Measurements from ENCODE around the gene TMEM238. TPM values are rescaled to one million over a fixed set of nuclear protein-coding genes. Genes with fewer than 3 reads are reported as not detected.
"Not testable (repeated sequence)": the region's sequence is repeated elsewhere in the genome, so short reads cannot be mapped to it uniquely, and the experiment has no call there.

The TMEM238 gene
- total and polyA plus RNA-seq, 2 donors from 2014 or later, result 8.1 to 24.3 TPM

DNA sequence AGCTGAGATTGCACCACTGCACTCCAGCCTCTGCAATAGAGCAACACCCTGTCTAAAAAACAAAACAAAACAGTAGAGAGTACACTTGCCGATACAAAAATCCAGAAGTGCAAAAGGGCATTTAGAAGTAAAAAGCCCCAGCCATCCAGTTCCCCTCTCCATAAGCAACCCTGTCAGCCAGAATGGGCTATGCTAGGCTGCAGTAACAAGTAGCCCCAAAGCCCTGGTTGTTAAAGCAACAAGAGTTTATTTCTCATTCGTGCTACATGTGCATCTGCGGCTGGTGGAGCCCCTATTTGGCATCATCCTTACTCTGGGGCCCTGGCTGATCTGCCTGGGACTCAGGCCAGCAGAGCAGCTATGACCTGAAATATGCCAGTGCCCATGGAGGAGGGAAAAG is 40.4 kb upstream of the TMEM238 start:
- TF ChIP-seq, protein P1, sequence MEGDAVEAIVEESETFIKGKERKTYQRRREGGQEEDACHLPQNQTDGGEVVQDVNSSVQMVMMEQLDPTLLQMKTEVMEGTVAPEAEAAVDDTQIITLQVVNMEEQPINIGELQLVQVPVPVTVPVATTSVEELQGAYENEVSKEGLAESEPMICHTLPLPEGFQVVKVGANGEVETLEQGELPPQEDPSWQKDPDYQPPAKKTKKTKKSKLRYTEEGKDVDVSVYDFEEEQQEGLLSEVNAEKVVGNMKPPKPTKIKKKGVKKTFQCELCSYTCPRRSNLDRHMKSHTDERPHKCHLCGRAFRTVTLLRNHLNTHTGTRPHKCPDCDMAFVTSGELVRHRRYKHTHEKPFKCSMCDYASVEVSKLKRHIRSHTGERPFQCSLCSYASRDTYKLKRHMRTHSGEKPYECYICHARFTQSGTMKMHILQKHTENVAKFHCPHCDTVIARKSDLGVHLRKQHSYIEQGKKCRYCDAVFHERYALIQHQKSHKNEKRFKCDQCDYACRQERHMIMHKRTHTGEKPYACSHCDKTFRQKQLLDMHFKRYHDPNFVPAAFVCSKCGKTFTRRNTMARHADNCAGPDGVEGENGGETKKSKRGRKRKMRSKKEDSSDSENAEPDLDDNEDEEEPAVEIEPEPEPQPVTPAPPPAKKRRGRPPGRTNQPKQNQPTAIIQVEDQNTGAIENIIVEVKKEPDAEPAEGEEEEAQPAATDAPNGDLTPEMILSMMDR (IDR thresholded peaks at IDR 0.05; ENCODE audit: borderline replicate concordance, extremely low read depth, insufficient read depth), result no peak

DNA sequence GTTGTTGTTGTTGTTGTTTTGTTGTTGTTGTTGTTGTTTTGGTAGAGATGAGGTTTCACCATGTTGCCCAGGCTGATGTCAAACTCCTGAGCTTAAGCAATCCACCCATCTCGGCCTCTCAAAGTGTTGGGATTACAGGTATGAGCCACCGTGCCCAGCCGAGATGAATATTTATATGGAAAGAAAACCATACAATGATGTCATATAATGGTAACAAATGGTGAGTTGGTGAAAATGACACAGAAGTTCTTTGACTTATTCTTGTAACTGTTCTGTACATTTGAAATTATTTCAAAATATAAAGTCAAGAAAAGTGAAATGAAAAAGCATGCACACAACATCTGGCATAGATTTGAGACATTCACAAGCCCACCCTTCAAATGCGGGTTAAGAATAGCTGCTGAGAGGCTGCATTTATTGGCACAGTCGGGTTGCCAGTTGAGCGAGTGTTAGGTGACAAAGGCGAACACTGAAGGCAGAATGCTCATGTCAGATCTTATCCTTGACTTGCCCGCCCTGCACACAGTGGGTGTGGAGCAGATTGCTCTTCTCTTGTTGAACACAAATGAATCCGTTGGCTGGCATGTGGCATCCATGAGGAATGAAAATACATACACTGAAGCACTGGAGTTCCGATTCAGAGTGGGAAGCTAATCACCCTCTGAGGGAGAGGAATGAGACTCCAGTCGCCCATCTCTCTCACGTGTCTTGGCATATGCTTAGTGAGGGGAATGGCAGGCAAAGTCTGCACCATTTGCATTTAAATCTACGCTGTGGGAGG is 39.3 kb upstream of the TMEM238 start:
- intact Hi-C loops (cut with DNase I), result loop anchor here (10.0 kb wide), 1 partner anchor 269 kb away; the partner anchor contains the start of gene TNNI3
- Histone ChIP-seq H3K9ac (ENCODE audit: low read length in 3 of 3) (no peak overlapping the region), H3K4me3 (ENCODE audit: low read length in 3 of 3) (no peak overlapping the region), H3K4me1 (ENCODE audit: control insufficient read depth in 2 of 3, insufficient read depth in 2 of 3, low read depth in 1 of 3, low read length in 3 of 3) (no peaks in the 10 kb centered on the region), H3K27me3 (ENCODE audit: control insufficient read depth, insufficient read depth, low read length) (no peaks in the 10 kb centered on the region), H3K36me3 (ENCODE audit: control insufficient read depth in 2 of 3, insufficient read depth in 3 of 3, low read length in 3 of 3) (no peaks in the 10 kb centered on the region), H3K9me3 (ENCODE audit: control insufficient read depth in 2 of 3, insufficient read depth in 1 of 3, low read length in 3 of 3) (no peaks in the 10 kb centered on the region), H3K27ac (ENCODE audit: low read depth in 2 of 2, low read length in 2 of 2) (no peak overlapping the region)
- TF ChIP-seq, protein P1 (IDR thresholded peaks at IDR 0.05; ENCODE audit: borderline replicate concordance, extremely low read depth, insufficient read depth), result no peak
- DNase-seq (no peak), FAIRE-seq (no peak)

More for the DNA sequence above, 40.4 kb upstream of the TMEM238 start:
- Histone ChIP-seq H3K9me3 (ENCODE audit: control insufficient read depth in 2 of 3, insufficient read depth in 1 of 3, low read length in 3 of 3) (no peaks in the 10 kb centered on the region), H3K4me3 (ENCODE audit: low read length in 3 of 3) (no peak overlapping the region), H3K36me3 (ENCODE audit: control insufficient read depth in 2 of 3, insufficient read depth in 3 of 3, low read length in 3 of 3) (no peaks in the 10 kb centered on the region), H3K4me1 (ENCODE audit: control insufficient read depth in 2 of 3, insufficient read depth in 2 of 3, low read depth in 1 of 3, low read length in 3 of 3) (no peaks in the 10 kb centered on the region), H3K27ac (ENCODE audit: low read depth in 2 of 2, low read length in 2 of 2) (no peak overlapping the region), H3K27me3 (ENCODE audit: control insufficient read depth, insufficient read depth, low read length) (no peaks in the 10 kb centered on the region), H3K9ac (ENCODE audit: low read length in 3 of 3) (no peak overlapping the region)
- FAIRE-seq (no peak), DNase-seq (no peak)
- intact Hi-C loops (cut with DNase I), result loop anchor here (10.0 kb wide), 1 partner anchor 270 kb away; the partner anchor contains the start of gene TNNI3

DNA sequence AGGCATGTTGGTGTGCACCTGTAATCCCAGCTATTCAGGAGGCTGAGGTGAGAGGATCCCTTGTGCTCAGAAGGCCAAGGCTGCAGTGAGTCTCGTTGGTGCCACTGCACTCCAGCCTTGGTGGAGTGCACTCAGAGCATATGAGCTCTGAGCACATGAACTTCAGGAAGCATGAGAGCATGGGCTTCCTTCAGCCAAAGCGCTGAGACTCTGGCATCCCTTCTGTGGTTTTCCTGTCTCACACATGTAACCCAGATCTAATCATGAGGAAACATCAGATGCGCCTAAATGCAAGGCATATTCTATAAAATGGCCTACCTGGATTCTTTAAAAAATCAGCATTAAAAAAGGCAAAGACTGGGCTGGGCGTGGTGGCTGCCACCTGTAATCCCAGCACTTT is 37.2 kb upstream of the TMEM238 start:
- not testable (repeated sequence) for H3K9me3 ChIP-seq (ENCODE audit: control insufficient read depth in 2 of 3, insufficient read depth in 1 of 3, low read length in 3 of 3); H3K36me3 ChIP-seq (ENCODE audit: control insufficient read depth in 2 of 3, insufficient read depth in 3 of 3, low read length in 3 of 3); FAIRE-seq; H3K27me3 ChIP-seq (ENCODE audit: control insufficient read depth, insufficient read depth, low read length); DNase-seq; H3K9ac ChIP-seq (ENCODE audit: low read length in 3 of 3); H3K27ac ChIP-seq (ENCODE audit: low read depth in 2 of 2, low read length in 2 of 2); H3K4me3 ChIP-seq (ENCODE audit: low read length in 3 of 3); H3K4me1 ChIP-seq (ENCODE audit: control insufficient read depth in 2 of 3, insufficient read depth in 2 of 3, low read depth in 1 of 3, low read length in 3 of 3)
- intact Hi-C loops (cut with DNase I), result loop anchor here (10.0 kb wide), 1 partner anchor 266 kb away; the partner anchor contains the start of gene TNNI3

DNA sequence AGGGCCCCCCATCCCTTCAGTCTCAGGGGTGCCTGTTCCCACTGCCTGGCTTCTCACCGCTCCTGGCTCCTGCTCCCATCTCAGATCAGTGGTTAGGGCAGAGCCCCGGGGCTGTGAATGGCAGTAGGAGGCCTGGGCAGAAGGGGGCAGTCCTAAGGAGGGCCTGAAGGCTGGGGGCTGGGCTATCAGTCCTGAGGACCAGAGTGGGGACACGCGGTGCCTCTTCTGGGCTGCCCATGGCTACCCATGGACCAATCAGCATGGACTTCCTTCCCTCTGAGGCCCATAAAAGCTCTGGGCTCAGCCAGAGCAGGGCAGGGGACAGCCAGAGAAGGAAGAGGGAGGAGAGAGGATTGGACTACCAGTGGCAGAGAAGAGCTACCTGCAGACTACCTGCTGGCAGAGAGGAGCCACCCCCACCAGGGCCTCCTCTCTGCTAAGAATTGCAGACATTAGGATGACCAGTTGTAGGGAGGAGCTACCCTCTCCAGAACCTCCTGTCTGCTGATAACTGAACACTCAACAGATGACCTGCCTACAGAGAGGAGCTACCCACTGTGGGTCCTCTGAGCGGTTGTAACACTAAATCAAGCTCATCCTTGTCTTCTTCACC is 35.6 kb upstream of the TMEM238 start:
- Histone ChIP-seq H3K36me3 (ENCODE audit: control insufficient read depth in 2 of 3, insufficient read depth in 3 of 3, low read length in 3 of 3) (no peaks in the 10 kb centered on the region), H3K4me1 (ENCODE audit: control insufficient read depth in 2 of 3, insufficient read depth in 2 of 3, low read depth in 1 of 3, low read length in 3 of 3) (no peaks in the 10 kb centered on the region), H3K27ac (ENCODE audit: low read depth in 2 of 2, low read length in 2 of 2) (no peak overlapping the region), H3K27me3 (ENCODE audit: control insufficient read depth, insufficient read depth, low read length) (no peaks in the 10 kb centered on the region), H3K9ac (ENCODE audit: low read length in 3 of 3) (no peak overlapping the region), H3K4me3 (ENCODE audit: low read length in 3 of 3) (no peak overlapping the region), H3K9me3 (ENCODE audit: control insufficient read depth in 2 of 3, insufficient read depth in 1 of 3, low read length in 3 of 3) (no peaks in the 10 kb centered on the region)
- FAIRE-seq, result no peak
- TF ChIP-seq, protein P1 (IDR thresholded peaks at IDR 0.05; ENCODE audit: borderline replicate concordance, extremely low read depth, insufficient read depth), result no peak
- no peak for DNase-seq
- intact Hi-C loops (cut with DNase I), result loop anchor here (10.0 kb wide), 1 partner anchor 265 kb away; the partner anchor contains the start of gene TNNI3

Data from kidney (tissue), 14 donors.